ENCODE measurements around the gene CX3CR1.

CX3CR1 gene

DNA sequence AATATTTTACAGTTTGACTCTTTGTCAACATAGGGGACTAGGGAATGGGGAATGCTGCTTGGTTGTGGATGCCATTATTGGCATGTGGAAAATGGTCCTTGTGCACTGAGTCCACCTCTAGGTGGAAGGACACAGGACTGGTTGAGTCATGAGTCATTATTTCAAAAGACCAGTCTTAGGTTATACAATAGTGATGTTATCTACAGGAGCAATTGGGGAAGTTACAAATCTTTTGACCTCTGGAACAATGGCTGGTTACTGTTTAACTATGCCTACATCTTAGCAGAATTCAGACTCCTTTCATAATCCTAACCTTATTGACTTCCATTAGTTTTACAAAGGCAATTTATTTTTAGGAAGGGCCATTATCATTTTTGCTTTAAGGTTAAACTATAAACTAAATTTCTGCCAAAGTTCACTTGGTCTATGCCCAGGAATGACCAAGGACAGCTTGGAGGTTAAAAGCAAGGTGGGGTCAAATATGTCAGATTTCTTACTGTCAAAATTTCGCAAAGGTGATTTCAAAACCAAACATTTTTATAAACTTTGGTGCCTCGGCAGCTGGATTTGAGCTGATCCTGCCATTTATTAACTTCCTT is 37.8 kb upstream of the CX3CR1 start:
- no peaks in the 10 kb centered on the region for H3K27me3 ChIP-seq (ENCODE audit: control insufficient read depth, insufficient read depth, low read length)
- H3K4me1 ChIP-seq (ENCODE audit: control insufficient read depth, low read depth, low read length), result no peaks in the 10 kb centered on the region
- H3K4me3 ChIP-seq (ENCODE audit: low read length), result no peak overlapping the region
- no peaks in the 10 kb centered on the region for H3K36me3 ChIP-seq (ENCODE audit: control insufficient read depth, low read depth, low read length)
- no peaks in the 10 kb centered on the region for H3K9me3 ChIP-seq (ENCODE audit: control insufficient read depth, low read depth, low read length)
- no peak overlapping the region for H3K9ac ChIP-seq (ENCODE audit: low read length)
- H3K27ac ChIP-seq (ENCODE audit: low read length), result no peak overlapping the region

- Histone ChIP-seq H3K4me3 (ENCODE audit: low read length) (no peak overlapping the region), H3K9me3 (ENCODE audit: control insufficient read depth, low read depth, low read length) (no peaks in the 10 kb centered on the region), H3K9ac (ENCODE audit: low read length) (no peak overlapping the region), H3K36me3 (ENCODE audit: control insufficient read depth, low read depth, low read length) (no peaks in the 10 kb centered on the region), H3K27me3 (ENCODE audit: control insufficient read depth, insufficient read depth, low read length) (no peaks in the 10 kb centered on the region), H3K4me1 (ENCODE audit: control insufficient read depth, low read depth, low read length) (no peaks in the 10 kb centered on the region), H3K27ac (ENCODE audit: low read length) (no peak overlapping the region)
Measured at GRCh38 chr3:39315420-39315819, 35.6 kb upstream of the CX3CR1 start.

DNA sequence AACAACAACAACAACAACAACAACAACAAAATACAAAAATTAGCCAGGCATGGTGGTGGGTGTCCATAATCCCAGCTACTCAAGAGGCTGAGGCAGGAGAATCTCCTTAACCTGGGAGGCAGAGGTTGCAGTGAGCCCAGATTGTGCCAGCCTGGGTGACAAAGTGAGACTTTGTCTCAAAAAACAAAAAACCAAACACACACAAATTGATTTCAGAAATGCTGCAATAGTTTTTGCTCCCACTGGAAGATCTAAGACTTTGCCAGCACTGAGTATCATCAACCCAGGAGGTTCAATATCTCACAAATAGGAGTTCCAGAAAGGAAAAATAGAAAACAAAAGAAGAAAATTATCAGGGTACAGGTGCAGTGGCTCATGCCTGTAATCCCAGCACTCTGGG is 33.5 kb upstream of the CX3CR1 start:
- Histone ChIP-seq H3K36me3 (ENCODE audit: control insufficient read depth, low read depth, low read length) (no peaks in the 10 kb centered on the region), H3K9me3 (ENCODE audit: control insufficient read depth, low read depth, low read length) (no peaks in the 10 kb centered on the region), H3K27ac (ENCODE audit: low read length) (no peak overlapping the region), H3K4me1 (ENCODE audit: control insufficient read depth, low read depth, low read length) (no peaks in the 10 kb centered on the region), H3K27me3 (ENCODE audit: control insufficient read depth, insufficient read depth, low read length) (no peaks in the 10 kb centered on the region), H3K4me3 (ENCODE audit: low read length) (no peak overlapping the region), H3K9ac (ENCODE audit: low read length) (no peak overlapping the region)

- Histone ChIP-seq H3K9me3 (ENCODE audit: control insufficient read depth, low read depth, low read length) (no peaks in the 10 kb centered on the region), H3K27ac (ENCODE audit: low read length) (no peak overlapping the region), H3K27me3 (ENCODE audit: control insufficient read depth, insufficient read depth, low read length) (no peaks in the 10 kb centered on the region), H3K36me3 (ENCODE audit: control insufficient read depth, low read depth, low read length) (no peaks in the 10 kb centered on the region), H3K4me1 (ENCODE audit: control insufficient read depth, low read depth, low read length) (no peaks in the 10 kb centered on the region), H3K4me3 (ENCODE audit: low read length) (no peak overlapping the region), H3K9ac (ENCODE audit: low read length) (no peak overlapping the region)
Measured at GRCh38 chr3:39302178-39302577, 22.3 kb upstream of the CX3CR1 start.

GRCh38 chr3:39299279-39299678 is 19.4 kb upstream of the CX3CR1 start:
- Histone ChIP-seq H3K27ac (ENCODE audit: low read length) (no peak overlapping the region), H3K27me3 (ENCODE audit: control insufficient read depth, insufficient read depth, low read length) (no peaks in the 10 kb centered on the region), H3K36me3 (ENCODE audit: control insufficient read depth, low read depth, low read length) (no peaks in the 10 kb centered on the region), H3K9me3 (ENCODE audit: control insufficient read depth, low read depth, low read length) (no peaks in the 10 kb centered on the region), H3K4me3 (ENCODE audit: low read length) (no peak overlapping the region), H3K4me1 (ENCODE audit: control insufficient read depth, low read depth, low read length) (no peaks in the 10 kb centered on the region), H3K9ac (ENCODE audit: low read length) (no peak overlapping the region)

- Histone ChIP-seq H3K36me3 (ENCODE audit: control insufficient read depth, low read depth, low read length) (no peaks in the 10 kb centered on the region), H3K9ac (ENCODE audit: low read length) (no peak overlapping the region), H3K4me1 (ENCODE audit: control insufficient read depth, low read depth, low read length) (no peaks in the 10 kb centered on the region), H3K27me3 (ENCODE audit: control insufficient read depth, insufficient read depth, low read length) (no peaks in the 10 kb centered on the region), H3K27ac (ENCODE audit: low read length) (no peak overlapping the region), H3K9me3 (ENCODE audit: control insufficient read depth, low read depth, low read length) (no peaks in the 10 kb centered on the region), H3K4me3 (ENCODE audit: low read length) (no peak overlapping the region)
Measured at GRCh38 chr3:39296197-39297077, 16.6 kb upstream of the CX3CR1 start.

GRCh38 chr3:39295184-39295775 is 15.4 kb upstream of the CX3CR1 start:
- no peak overlapping the region for H3K4me3 ChIP-seq (ENCODE audit: low read length)
- no peak overlapping the region for H3K27ac ChIP-seq (ENCODE audit: low read length)
- no peaks in the 10 kb centered on the region for H3K9me3 ChIP-seq (ENCODE audit: control insufficient read depth, low read depth, low read length)
- no peaks in the 10 kb centered on the region for H3K27me3 ChIP-seq (ENCODE audit: control insufficient read depth, insufficient read depth, low read length)
- no peaks in the 10 kb centered on the region for H3K36me3 ChIP-seq (ENCODE audit: control insufficient read depth, low read depth, low read length)
- no peak overlapping the region for H3K9ac ChIP-seq (ENCODE audit: low read length)
- H3K4me1 ChIP-seq (ENCODE audit: control insufficient read depth, low read depth, low read length), result no peaks in the 10 kb centered on the region

DNA sequence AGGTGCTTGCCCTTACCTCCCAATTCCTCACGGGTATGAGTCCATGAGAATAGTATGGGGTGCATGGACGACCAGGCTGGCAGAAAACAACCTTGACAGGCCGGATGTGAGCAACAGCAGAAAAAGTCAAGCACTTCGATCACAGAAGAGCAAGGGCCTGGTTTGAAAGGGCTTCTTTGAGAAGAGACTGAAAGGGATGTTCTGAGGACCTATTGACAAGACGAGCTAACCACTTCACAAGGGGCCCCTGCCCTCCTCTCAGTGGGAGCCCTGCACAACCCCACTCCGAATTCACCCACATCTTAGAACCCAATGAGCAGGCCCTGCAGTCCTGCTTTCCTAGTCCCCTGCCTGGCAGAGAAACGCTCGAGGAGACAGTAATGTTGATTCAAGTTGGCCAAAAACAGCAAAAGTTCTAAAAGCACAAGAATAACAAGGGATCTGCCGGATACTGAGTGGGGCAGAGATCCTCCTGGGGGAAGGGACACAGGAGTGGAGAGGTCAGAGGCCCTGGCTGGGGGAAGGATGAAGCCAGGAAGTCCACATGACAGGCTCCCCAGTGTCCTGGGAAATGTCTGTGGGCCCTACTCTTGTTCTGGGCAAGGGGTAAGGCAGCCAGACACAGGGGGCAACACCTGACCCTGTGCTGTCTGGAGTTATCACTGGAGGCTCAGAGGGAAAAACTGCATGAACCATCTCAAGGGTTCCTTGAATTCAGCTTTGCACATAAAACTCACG is 14.8 kb upstream of the CX3CR1 start:
- Histone ChIP-seq H3K4me3 (ENCODE audit: low read length) (no peak overlapping the region), H3K9ac (ENCODE audit: low read length) (no peak overlapping the region), H3K27me3 (ENCODE audit: control insufficient read depth, insufficient read depth, low read length) (no peaks in the 10 kb centered on the region), H3K36me3 (ENCODE audit: control insufficient read depth, low read depth, low read length) (no peaks in the 10 kb centered on the region), H3K27ac (ENCODE audit: low read length) (no peak overlapping the region), H3K9me3 (ENCODE audit: control insufficient read depth, low read depth, low read length) (no peaks in the 10 kb centered on the region), H3K4me1 (ENCODE audit: control insufficient read depth, low read depth, low read length) (no peaks in the 10 kb centered on the region)

- Histone ChIP-seq H3K27me3 (ENCODE audit: control insufficient read depth, insufficient read depth, low read length) (no peaks in the 10 kb centered on the region), H3K36me3 (ENCODE audit: control insufficient read depth, low read depth, low read length) (no peaks in the 10 kb centered on the region), H3K9me3 (ENCODE audit: control insufficient read depth, low read depth, low read length) (no peaks in the 10 kb centered on the region), H3K27ac (ENCODE audit: low read length) (no peak overlapping the region), H3K9ac (ENCODE audit: low read length) (no peak overlapping the region), H3K4me3 (ENCODE audit: low read length) (no peak overlapping the region), H3K4me1 (ENCODE audit: control insufficient read depth, low read depth, low read length) (no peaks in the 10 kb centered on the region)
Measured at GRCh38 chr3:39292961-39293360, 13.1 kb upstream of the CX3CR1 start.

DNA sequence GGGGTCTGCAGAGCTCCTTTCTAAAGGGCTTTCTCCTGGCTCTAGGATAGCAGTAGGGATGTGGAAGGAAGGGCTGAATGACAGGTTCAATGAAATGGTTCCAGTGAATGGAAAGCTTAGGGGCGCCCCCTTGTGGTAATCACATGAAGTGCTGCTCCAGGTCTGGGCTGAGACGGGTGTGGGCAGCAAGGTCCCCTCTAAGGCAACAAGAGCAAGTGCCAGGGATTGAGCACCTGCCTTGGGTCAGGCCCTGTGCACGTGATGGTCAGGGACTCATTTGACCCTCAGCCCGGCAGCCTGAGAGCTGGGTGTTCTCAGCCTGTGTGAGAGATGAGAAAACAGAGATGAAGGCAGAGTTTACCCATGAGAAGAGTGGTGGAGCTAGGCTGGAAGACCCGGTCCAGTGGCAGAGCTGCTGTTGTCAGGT is 12.1 kb upstream of the CX3CR1 start:
- Histone ChIP-seq H3K4me3 (ENCODE audit: low read length) (no peak overlapping the region), H3K36me3 (ENCODE audit: control insufficient read depth, low read depth, low read length) (no peaks in the 10 kb centered on the region), H3K9ac (ENCODE audit: low read length) (no peak overlapping the region), H3K9me3 (ENCODE audit: control insufficient read depth, low read depth, low read length) (no peaks in the 10 kb centered on the region), H3K27ac (ENCODE audit: low read length) (no peak overlapping the region), H3K27me3 (ENCODE audit: control insufficient read depth, insufficient read depth, low read length) (no peaks in the 10 kb centered on the region), H3K4me1 (ENCODE audit: control insufficient read depth, low read depth, low read length) (no peaks in the 10 kb centered on the region)

- Histone ChIP-seq H3K9ac (ENCODE audit: low read length) (no peak overlapping the region), H3K36me3 (ENCODE audit: control insufficient read depth, low read depth, low read length) (no peaks in the 10 kb centered on the region), H3K27ac (ENCODE audit: low read length) (no peak overlapping the region), H3K9me3 (ENCODE audit: control insufficient read depth, low read depth, low read length) (no peaks in the 10 kb centered on the region), H3K4me1 (ENCODE audit: control insufficient read depth, low read depth, low read length) (no peaks in the 10 kb centered on the region), H3K27me3 (ENCODE audit: control insufficient read depth, insufficient read depth, low read length) (no peaks in the 10 kb centered on the region), H3K4me3 (ENCODE audit: low read length) (no peak overlapping the region)
Measured at GRCh38 chr3:39290255-39290654, 10.4 kb upstream of the CX3CR1 start.
